GM08714 (cell line): ENCODE data around the gene SULT2A1.

Experiments
- H3K4me3 ChIP-seq: fragments of 200-500 bp; sonication (Bioruptor generic); 2 replicates; pipeline ENCODE4 v1.5.1; 2014; ENCODE audit warnings: mild to moderate bottlenecking, low read length, inconsistent platforms
- ZNF274 ChIP-seq: IDR thresholded peaks from 2 replicates; pipeline ENCODE4 v1.6.1; 2012; ENCODE audit warnings: mild to moderate bottlenecking, low read depth, low read length

Gene SULT2A1

GRCh38 chr19:47842941-47843340, 43.2 kb downstream of the SULT2A1 start:
- TF ChIP-seq ZNF274: no peak
- H3K4me3 ChIP-seq: no peak overlapping the region

GRCh38 chr19:47839913-47840312, 46.2 kb downstream of the SULT2A1 start:
- TF ChIP-seq ZNF274: no peak
- H3K4me3 ChIP-seq: no peak overlapping the region

GRCh38 chr19:47839411-47839810, 46.7 kb downstream of the SULT2A1 start:
- no peak overlapping the region for H3K4me3 ChIP-seq
- no peak for TF ChIP-seq ZNF274

GRCh38 chr19:47836038-47836437, 50.1 kb downstream of the SULT2A1 start:
- no peak for TF ChIP-seq ZNF274
- H3K4me3 ChIP-seq: no peak overlapping the region

GRCh38 chr19:47832723-47833122, 53.4 kb downstream of the SULT2A1 start:
- TF ChIP-seq ZNF274: no peak
- H3K4me3 ChIP-seq: no peak overlapping the region

- TF ChIP-seq ZNF274: no peak
- H3K4me3 ChIP-seq: no peak overlapping the region
These were observed 59.3 kb downstream of the SULT2A1 start for GRCh38 chr19:47826800-47827199.

GRCh38 chr19:47824396-47824795, 61.7 kb downstream of the SULT2A1 start:
- H3K4me3 ChIP-seq: no peak overlapping the region
- TF ChIP-seq ZNF274: no peak

- no peak for TF ChIP-seq ZNF274
- no peak within 1 kb of the TSS for H3K4me3 ChIP-seq
These were observed 64.6 kb downstream of the SULT2A1 start, which contains the start of gene CRX for GRCh38 chr19:47821460-47822020. Gene CRX, plus strand, starts transcription at chr19:47821937. Its CDS starts 12,507 bp downstream, at chr19:47834444.
